Erythroblast (primary cell): Measurements from ENCODE around the gene USP8.
"Not testable (repeated sequence)": the region's sequence is repeated elsewhere in the genome, so short reads cannot be mapped to it uniquely, and the experiment has no call there.

Experiments used
- GATA1 ChIP-seq: IDR thresholded peaks from 2 replicates; pipeline ENCODE4 v1.6.1; 2011; ENCODE audit warnings: low read depth, mild to moderate bottlenecking, control low read depth, low read length, moderate library complexity
- POLR2A ChIP-seq: IDR thresholded peaks from 2 replicates; pipeline ENCODE4 v1.6.1; 2011; ENCODE audit warnings: mild to moderate bottlenecking, low read length

GRCh38 chr15:50505656-50506055 lies 81.5 kb downstream of the USP8 start:
- not testable (repeated sequence) for TF ChIP-seq POLR2A, GATA1
